ENCODE measurements around the gene CLASP1. TPM values are rescaled to one million over a fixed set of nuclear protein-coding genes. Genes with fewer than 3 reads are reported as not detected.
A peak's percentile ranks its signal among the peaks of the same experiment; 100 is the strongest.
"Not testable (repeated sequence)": the region's sequence is repeated elsewhere in the genome, so short reads cannot be mapped to it uniquely, and the experiment has no call there.

CLASP1 gene
- total RNA-seq, 1 experiment from 2014 or later = 42.9 TPM

DNA sequence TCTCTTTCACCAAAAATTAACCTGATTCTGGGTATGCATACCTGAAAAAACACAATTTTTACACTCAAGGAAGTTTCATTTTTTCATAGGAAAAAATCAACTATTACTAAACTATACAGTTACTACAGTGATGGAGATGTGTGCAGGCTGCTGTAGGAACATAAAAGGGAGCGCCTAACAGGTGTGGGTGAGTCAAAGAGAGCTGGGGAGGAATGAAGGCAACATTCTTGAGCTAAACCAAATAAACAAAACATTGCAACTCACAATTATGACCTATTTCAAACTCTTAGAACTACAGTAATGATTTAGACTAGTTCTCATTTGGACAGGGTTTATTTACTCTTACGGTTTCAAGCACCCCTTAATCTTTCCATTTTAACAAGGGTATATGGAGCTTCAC lies 13.4 kb upstream of the CLASP1 start:
- peak; percentile 84 for DNase-seq (ENCODE audit: low read depth)

DNA sequence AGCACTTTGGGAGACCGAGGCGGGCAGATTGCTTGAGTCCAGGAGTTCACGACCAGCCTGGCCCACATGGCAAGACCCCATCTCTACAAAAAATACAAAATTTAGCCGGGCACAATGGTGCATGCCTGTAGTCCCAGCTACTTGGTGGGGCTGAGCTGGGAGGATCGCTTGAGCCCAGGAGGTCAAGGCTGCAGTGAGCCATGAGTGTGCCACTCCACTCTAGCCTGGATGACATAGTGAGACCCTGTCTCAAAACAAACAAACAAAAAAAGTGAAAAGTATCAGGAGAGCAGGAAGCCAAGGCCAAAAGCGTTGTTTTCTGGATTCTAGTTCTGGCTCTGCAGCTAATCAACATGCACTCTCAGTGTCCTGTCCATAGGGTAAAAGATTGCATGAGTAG lies 10.7 kb upstream of the CLASP1 start:
- DNase-seq (ENCODE audit: low read depth) = no peak

DNA sequence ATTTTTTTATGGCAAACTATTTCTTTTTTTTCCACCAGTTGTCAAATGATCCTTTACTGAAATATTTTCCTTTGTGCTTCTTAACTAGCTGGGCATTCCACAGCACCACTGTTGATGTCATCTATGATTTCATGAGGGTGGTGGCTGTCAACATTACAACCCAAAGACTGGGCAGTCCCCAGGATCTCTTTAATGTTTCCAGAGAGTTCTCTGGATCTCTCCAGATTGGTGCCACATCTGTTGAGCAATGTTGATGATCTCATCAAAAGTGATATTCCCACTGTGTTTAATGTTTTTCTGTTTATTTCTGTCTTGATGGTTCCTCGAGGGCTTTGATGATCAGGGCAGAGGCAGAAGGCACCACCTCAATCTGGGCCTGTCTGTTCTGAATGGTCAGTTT lies 9.1 kb upstream of the CLASP1 start:
- DNase-seq (ENCODE audit: low read depth) = peak; percentile 33

- DNase-seq (ENCODE audit: low read depth) = no peak
Observed at GRCh38 chr2:121653035-121653434, 3.8 kb upstream of the CLASP1 start.

DNA sequence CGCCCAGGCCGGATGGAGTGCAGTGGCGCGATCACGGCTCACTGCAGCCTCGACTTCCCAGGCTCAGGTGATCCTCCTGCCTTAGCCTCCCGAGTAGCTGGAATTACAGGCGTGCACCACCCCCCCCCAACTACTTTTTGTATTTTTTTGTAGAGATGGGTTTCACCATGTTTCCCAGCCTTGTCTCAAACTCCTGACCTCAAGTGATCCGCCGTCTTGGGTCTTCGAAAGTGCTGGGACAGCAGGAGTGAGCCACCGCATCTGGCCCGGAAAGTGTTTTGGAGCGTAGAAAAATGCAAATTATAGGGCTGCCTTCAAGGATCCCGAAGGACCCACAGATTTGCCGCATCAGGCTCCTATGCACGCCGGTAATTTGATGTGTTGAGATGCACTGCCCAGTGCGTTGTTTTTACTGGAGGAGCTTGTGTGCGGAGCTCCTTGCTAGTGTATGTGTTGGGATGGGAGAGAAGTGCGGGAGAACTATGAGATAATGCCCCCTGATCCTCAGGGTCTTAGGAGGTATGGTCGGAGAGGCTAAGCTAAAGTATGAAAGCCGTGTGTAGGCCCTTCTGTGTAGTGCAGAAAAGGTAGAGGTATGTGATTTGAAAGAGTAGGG lies 1.2 kb upstream of the CLASP1 start:
- DNase-seq (ENCODE audit: low read depth) = peak; percentile 23

DNA sequence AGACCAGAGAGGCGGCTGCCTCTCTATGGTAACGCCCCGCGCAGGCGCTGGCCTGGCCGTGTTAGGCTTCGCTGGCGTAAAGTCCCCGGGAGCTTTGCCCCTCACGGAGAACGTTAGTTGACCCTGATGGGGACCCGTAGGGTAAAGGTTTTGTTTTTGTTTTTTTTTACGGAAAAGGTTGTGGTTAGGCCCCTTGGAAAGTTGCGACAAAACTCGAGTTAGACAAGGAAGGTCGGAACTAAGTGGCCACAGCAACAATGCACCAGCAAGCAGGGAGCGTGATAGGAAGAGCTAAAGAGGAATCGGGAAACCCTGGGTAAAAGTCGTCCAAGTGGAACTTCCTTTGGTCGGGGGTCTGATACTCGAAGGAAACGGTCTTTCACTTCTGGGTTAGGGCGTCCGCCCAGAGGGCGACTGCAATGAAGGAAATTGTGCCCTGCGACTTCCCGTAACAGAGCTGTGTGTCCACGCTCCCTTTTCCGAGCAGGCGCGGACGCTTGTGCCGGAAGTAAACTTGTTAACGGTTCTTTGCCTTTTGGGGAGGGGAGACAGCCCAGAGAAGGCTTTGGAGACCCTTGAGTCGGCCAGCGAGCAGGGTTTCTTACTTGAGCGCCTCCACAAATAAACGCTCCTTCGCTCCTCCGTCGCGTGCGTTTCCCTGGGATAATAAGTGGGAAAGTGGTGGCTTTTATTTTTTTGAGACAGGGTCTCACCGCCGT lies 493 bp upstream of the CLASP1 start:
- peak; percentile 98 for DNase-seq (ENCODE audit: low read depth)

DNA sequence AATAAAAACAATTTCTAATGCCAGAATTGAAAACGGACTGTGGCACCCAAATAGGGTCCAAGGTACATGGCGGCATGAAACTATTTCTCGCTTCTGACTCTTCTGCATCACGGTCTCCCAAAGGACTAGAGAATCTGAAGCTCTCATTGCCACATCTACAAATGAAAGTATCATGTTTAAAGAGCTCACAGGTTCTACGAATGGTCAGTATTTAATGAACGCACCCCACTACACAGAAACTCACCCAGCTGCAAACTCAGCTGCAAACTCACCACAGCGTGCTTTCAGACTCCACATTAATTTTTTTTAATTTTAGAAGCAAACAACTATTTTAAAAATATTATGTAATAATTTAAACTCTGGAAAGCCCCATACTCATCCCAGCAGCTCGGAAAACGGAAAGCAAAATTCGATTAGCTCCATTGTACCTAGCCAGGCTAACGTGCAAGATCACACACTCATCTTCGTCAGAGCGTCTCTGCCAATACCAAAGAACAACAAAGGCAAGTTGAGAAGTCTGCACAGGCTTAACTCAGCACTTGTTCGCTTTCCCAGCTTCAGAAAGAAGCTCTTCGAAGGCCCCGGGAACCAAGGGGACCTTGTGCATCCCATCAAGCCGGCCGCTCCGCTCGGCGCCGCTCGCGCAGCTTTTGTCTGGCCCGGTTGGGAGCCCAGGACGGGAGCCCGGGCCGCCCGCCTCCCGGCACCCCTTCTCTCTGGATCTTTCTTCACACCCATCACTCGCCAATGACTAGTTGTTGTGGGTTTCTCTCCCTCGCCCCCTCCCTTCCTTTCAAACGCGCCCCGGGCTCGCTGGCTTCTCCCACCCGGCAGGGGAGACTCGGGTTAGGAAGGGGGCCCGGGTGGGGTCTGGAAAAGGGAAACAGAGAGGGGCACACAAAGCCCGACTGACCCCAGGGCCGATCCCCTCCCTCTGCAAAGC lies 785 bp downstream of the CLASP1 start:
- peak; percentile 61 for DNase-seq (ENCODE audit: low read depth)

GRCh38 chr2:121647396-121647795 lies 1.9 kb downstream of the CLASP1 start:
- DNase-seq (ENCODE audit: low read depth) = no peak

GRCh38 chr2:121644715-121645114 lies 4.5 kb downstream of the CLASP1 start:
- DNase-seq (ENCODE audit: low read depth) = no peak

- no peak for DNase-seq (ENCODE audit: low read depth)
Observed at GRCh38 chr2:121643877-121644276, 5.4 kb downstream of the CLASP1 start.

DNA sequence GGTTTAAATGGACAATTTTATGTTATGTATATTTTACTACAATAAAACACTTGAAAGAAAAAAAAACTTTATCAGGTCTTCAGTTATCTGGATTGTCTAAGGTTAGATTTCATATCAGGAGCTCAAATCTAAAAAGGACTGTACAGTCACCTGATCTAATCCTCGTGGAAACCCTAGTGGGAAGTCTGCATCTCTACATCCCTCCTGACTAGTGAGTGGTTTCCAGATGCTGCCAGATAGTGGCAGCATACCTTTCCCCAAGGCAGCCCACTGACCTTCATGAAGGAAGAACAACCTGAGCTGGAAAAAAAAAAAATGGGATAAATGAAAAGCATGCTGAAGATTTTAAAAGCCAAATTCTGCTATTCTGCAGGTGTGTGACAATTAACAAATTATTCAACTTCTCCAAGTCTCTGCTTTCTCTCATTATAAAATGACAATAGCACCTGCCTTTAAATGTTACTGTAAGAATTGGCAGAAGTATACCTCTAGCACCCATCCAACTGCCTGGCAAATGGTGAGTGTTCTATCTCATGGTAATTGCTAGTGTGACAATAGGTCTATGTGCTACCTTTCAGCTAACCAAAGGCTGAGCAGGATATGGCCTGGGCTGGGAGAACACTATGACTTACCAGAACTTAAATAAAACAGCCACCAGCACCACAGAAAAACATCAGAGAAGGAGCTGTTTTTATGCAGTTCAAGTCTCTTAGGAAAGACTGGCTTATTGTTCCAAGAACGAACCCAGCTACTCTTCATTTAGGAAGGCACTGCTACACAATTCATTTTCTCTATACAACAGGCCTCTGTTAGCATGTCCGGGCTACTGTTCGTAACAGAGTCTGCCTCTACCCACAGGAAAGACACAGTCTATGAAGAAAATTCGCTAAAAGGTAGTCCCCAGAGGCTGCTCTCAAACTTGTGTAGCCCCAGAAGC lies 8.6 kb downstream of the CLASP1 start:
- DNase-seq (ENCODE audit: low read depth) = no peak

GRCh38 chr2:121639846-121640245 lies 9.4 kb downstream of the CLASP1 start:
- DNase-seq (ENCODE audit: low read depth) = not testable (repeated sequence)

DNA sequence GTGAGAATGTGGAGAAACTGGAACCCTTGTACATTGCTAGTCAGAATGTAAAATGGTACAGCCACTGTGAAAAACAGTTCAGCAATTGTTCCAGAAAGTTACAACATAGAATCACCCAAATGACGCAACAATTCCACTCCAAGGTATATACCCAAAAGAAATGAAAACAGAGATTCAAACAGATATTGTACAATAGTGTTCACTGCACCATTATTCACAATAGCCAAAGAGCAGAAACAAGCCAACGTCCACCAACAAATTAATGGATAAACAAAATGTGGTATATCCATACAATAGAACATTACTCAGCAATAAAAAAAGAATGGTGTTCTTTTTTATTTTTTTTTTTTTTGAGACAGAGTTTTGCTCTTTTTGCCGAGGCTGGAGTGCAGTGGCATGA lies 10.9 kb downstream of the CLASP1 start:
- no peak for DNase-seq (ENCODE audit: low read depth)

DNA sequence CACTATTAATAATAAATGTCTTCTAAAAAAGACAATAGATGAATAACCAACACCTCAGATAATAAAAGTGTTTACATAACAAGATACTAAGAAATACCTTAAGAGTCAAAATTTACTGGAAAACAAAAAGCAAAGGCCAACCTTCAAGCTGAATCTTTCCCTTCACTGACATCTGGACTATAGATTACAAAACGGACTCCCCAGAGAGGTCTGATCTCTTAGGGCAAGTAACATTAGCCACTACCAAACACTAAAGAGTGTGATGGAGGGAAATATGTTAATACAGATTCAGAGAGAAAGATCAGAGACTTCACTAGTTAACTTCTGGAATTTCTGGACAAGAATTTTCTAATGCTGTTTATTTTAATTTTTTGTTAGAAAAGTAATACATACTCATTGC lies 13.9 kb downstream of the CLASP1 start:
- DNase-seq (ENCODE audit: low read depth) = peak; percentile 59

DNA sequence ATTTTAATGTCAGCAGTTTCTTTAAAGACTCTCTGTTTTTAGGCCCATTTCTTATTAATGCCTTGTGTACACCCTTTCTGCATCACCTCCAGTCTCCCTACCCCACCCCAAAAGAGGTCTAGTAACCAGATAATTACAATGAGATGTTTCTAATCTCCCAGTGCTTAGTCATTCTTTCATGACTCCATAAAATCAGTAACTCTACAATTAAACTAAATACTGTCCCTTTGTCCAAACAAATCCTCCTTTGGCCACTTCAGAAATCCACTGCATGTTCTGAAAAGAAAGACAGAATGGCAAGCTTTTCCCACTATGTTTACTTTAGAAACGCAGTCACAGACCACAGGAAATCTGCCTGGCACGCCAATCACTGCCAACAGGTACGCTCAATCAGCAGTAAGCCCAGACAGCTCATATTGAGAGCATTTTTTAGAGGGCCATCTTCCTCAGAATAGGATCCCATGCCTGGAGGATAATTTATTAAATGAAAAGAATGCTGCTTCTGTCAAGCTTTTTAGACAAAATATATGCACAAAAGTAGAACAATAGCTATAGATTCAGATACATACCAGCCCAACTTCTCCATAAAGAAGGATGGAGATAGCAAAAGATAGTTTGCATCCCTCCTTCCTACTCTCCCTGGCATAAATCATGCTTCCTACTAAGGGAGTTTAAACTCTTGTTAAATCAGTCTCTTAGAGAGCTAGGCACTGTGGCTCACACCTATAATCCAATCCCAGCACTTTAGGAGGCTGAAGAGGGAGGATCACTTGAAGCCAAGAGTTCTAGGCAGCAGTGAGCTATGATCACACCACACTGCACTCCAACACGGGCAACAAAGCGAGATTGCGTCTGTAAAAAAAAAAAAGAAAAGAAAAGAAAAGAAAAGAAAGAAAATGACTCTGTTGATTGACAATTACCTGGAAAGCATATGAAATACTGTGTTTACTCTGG lies 14.6 kb downstream of the CLASP1 start:
- peak; percentile 81 for DNase-seq (ENCODE audit: low read depth)

- no peak for DNase-seq (ENCODE audit: low read depth)
Observed at GRCh38 chr2:121633463-121633862, 15.8 kb downstream of the CLASP1 start.

- no peak for DNase-seq (ENCODE audit: low read depth)
Observed at GRCh38 chr2:121627525-121628050, 21.7 kb downstream of the CLASP1 start.

GRCh38 chr2:121626777-121627524 lies 22.3 kb downstream of the CLASP1 start:
- DNase-seq (ENCODE audit: low read depth) = peak; percentile 85

- DNase-seq (ENCODE audit: low read depth) = peak; percentile 56
Observed at GRCh38 chr2:121625953-121626352, 23.3 kb downstream of the CLASP1 start.

Measured in LHCN-M2 (cell line).